HCT116 (cell line): ENCODE results near the gene PPFIA2. TPM values are rescaled to one million over a fixed set of nuclear protein-coding genes. Genes with fewer than 3 reads are reported as not detected.

Experiments used
- ATAC-seq: fragments of 200-7000 bp; cut with Tn5 transposase; 2 replicates; pipeline ENCODE4 v1.9.1; 2020; ENCODE audit warnings: mild to moderate bottlenecking, moderate library complexity
- BruUV-seq: library from RNA; stranded (reverse); fragments of 400-500 nt; replicated peaks from 2 replicates; lab custom pipeline; 2021; lab: Mats Ljungman, UMichigan
- CTCF ChIA-PET: fragments of 300-600 bp; sonication (Branson Sonifier 250); formaldehyde crosslinking; loops from one replicate; lab custom pipeline; 2021; ENCODE audit warnings: antibody characterized with exemption; lab: Charles Lee
- POLR2A ChIA-PET: fragments of 300-600, 350-600 bp; sonication (Branson Sonifier 250); formaldehyde crosslinking; loops from one replicate; lab custom pipeline; 2021; ENCODE audit warnings: antibody characterized with exemption; lab: Charles Lee
- RAD21 ChIA-PET, 2 experiments: fragments of 300-600 bp; sonication (Branson Sonifier 250); formaldehyde crosslinking; loops; one replicate each; lab custom pipeline; 2023; ENCODE audit warnings: low total read pairs in 2 of 2; ENCODE audit not compliant: uncharacterized antibody in 2 of 2, unreplicated experiment in 2 of 2, low non-redundant PET in 1 of 2; lab: Charles Lee
- DNase-seq: peaks from one replicate; pipeline ENCODE4 v3.0.0-alpha.2; 2010; ENCODE audit warnings: low read depth, low spot score
- H2AFZ ChIP-seq: fragments of 200-600 bp; shearing (Covaris generic), sonication (generic); 2 replicates; pipeline ENCODE4 v1.6.1; 2017; ENCODE audit warnings: low read depth, mixed run types, mixed read lengths, antibody characterized with exemption, low read length; ENCODE audit not compliant: poor library complexity, severe bottlenecking
- H3K27ac ChIP-seq: 2 replicates; pipeline ENCODE4 v1.5.1; 2012; ENCODE audit warnings: low read depth, low read length
- H3K27me3 ChIP-seq: fragments of 200-600 bp; sonication (generic); 2 replicates; pipeline ENCODE4 v1.6.1; 2016; ENCODE audit warnings: mixed run types, low read length, mixed read lengths; ENCODE audit not compliant: insufficient read depth
- H3K36me3 ChIP-seq, 2 experiments: fragments of 200-500 bp in 1 of 2; fragments of 200-600 bp in 1 of 2; sonication (Bioruptor generic) in 1 of 2; sonication (generic) in 1 of 2; 2 replicates each; pipeline versions ENCODE4 v1.5.1 to v1.6.1; 2014 to 2016; ENCODE audit warnings: low read length in 2 of 2, inconsistent platforms in 1 of 2, mixed read lengths in 1 of 2, mixed run types in 1 of 2; ENCODE audit not compliant: insufficient read depth in 2 of 2, control insufficient read depth in 1 of 2
- H3K4me1 ChIP-seq, 2 experiments: fragments of 200-600 bp in 1 of 2; sonication (generic) in 1 of 2; 2 replicates each; pipeline versions ENCODE4 v1.5.1 to v1.6.1; 2012 to 2017; ENCODE audit warnings: low read length in 2 of 2, inconsistent platforms in 1 of 2, mild to moderate bottlenecking in 1 of 2, mixed read lengths in 1 of 2, mixed run types in 1 of 2, moderate library complexity in 1 of 2; ENCODE audit not compliant: insufficient read depth in 2 of 2, control insufficient read depth in 1 of 2
- H3K4me2 ChIP-seq: fragments of 200-600 bp; sonication (generic); 2 replicates; pipeline ENCODE4 v1.6.1; 2017; ENCODE audit warnings: mixed run types, low read length, mixed read lengths
- H3K4me3 ChIP-seq, 2 experiments: fragments of 200-600 bp in 1 of 2; sonication (generic) in 1 of 2; replicated peaks in 1 of 2; 2 replicates each; pipeline ENCODE4 v1.5.1; 2011 to 2016; ENCODE audit warnings: low read length in 2 of 2, control low read depth in 1 of 2, low read depth in 1 of 2, mild to moderate bottlenecking in 1 of 2, mixed read lengths in 1 of 2, mixed run types in 1 of 2
- H3K79me2 ChIP-seq: fragments of 200-600 bp; sonication (generic); 2 replicates; pipeline ENCODE4 v1.6.1; 2017; ENCODE audit warnings: mild to moderate bottlenecking, mixed run types, low read length, moderate library complexity, mixed read lengths; ENCODE audit not compliant: insufficient read depth
- H3K9ac ChIP-seq: fragments of 200-600 bp; sonication (generic); 2 replicates; pipeline ENCODE4 v1.6.1; 2016; ENCODE audit warnings: low read length, mixed read lengths
- H3K9me2 ChIP-seq: fragments of 200-600 bp; sonication (generic), shearing (Covaris generic); 2 replicates; pipeline ENCODE4 v1.6.1; 2017; ENCODE audit warnings: mixed run types, mild to moderate bottlenecking, moderate library complexity; ENCODE audit not compliant: insufficient read depth
- H3K9me3 ChIP-seq, 2 experiments: fragments of 200-500 bp in 1 of 2; fragments of 200-600 bp in 1 of 2; sonication (Bioruptor generic) in 1 of 2; sonication (generic) in 1 of 2; 2 replicates each; pipeline ENCODE4 v1.6.1; 2014 to 2017; ENCODE audit warnings: low read length in 2 of 2, mixed read lengths in 2 of 2, inconsistent platforms in 1 of 2, low read depth in 1 of 2, mild to moderate bottlenecking in 1 of 2, mixed run types in 1 of 2, moderate library complexity in 1 of 2; ENCODE audit not compliant: control insufficient read depth in 1 of 2, insufficient read depth in 1 of 2
- H4K20me1 ChIP-seq: fragments of 200-600 bp; sonication (generic), shearing (Covaris generic); 2 replicates; pipeline ENCODE4 v1.6.1; 2017; ENCODE audit warnings: mixed run types, mild to moderate bottlenecking, moderate library complexity; ENCODE audit not compliant: insufficient read depth
- CEBPB ChIP-seq: IDR thresholded peaks from 2 replicates; pipeline ENCODE4 v1.6.1; 2012; ENCODE audit warnings: low read depth
- EZH2 ChIP-seq: fragments of 200-600 bp; sonication (generic); IDR thresholded peaks from 2 replicates; pipeline ENCODE4 v1.6.1; 2017; ENCODE audit warnings: antibody characterized with exemption, mixed run types
- EZH2phosphoT487 ChIP-seq: fragments of 200-600 bp; IDR thresholded peaks from 2 replicates; pipeline ENCODE4 v1.6.1; 2018; ENCODE audit warnings: antibody characterized with exemption, borderline replicate concordance
- FOSL1 ChIP-seq: IDR thresholded peaks from 2 replicates; pipeline ENCODE4 v1.6.1; 2012; ENCODE audit warnings: low read depth
- JUND ChIP-seq: IDR thresholded peaks from 2 replicates; pipeline ENCODE4 v1.6.1; 2012
- SIN3A ChIP-seq: IDR thresholded peaks from 2 replicates; pipeline ENCODE4 v1.6.1; 2012; ENCODE audit warnings: low read depth
- SP1 ChIP-seq: IDR thresholded peaks from 2 replicates; pipeline ENCODE4 v1.6.1; 2012; ENCODE audit warnings: low read depth
- YY1 ChIP-seq: IDR thresholded peaks from 2 replicates; pipeline ENCODE4 v1.6.1; 2011; ENCODE audit warnings: low read length, low read depth, moderate library complexity, mild to moderate bottlenecking; ENCODE audit not compliant: insufficient replicate concordance; ENCODE audit errors: extremely low read depth
- ZNF274 ChIP-seq: fragments of 200-500 bp; sonication (Bioruptor generic); IDR thresholded peaks from 2 replicates; pipeline ENCODE4 v1.6.1; 2014; ENCODE audit warnings: mild to moderate bottlenecking, low read depth, low read length, inconsistent platforms
- intact Hi-C: fragments of 100-400 bp; cut with micrococcal nuclease; formaldehyde crosslinking; loops from 2 replicates; pipeline ENCODE4 v1.10.0; 2022
- total RNA-seq: library from RNA; stranded (reverse); gene quantifications from one replicate; pipeline ENCODE4 v1.2.1, GENCODE V29; 2021; ENCODE audit not compliant: unreplicated experiment
- TF ChIP-seq, protein P1 (sequence below): IDR thresholded peaks from 2 replicates; pipeline ENCODE4 v1.6.1; 2011; ENCODE audit warnings: mild to moderate bottlenecking, low read length, moderate library complexity; ENCODE audit not compliant: insufficient replicate concordance; ENCODE audit errors: extremely low read depth
- TF ChIP-seq, protein P2 (sequence below), 3 experiments: fragments of 200-600 bp in 1 of 3; sonication (generic) in 1 of 3; IDR thresholded peaks in 2 of 3; conservative IDR thresholded peaks in 1 of 3; 2 replicates each; pipeline ENCODE4 v1.5.1; 2012 to 2017; ENCODE audit warnings: low read depth in 2 of 3, low read length in 2 of 3, antibody characterized with exemption in 1 of 3, borderline replicate concordance in 1 of 3, control low read depth in 1 of 3, mild to moderate bottlenecking in 1 of 3, mixed read lengths in 1 of 3, mixed run types in 1 of 3, moderate library complexity in 1 of 3; ENCODE audit not compliant: insufficient read depth in 1 of 3
- TF ChIP-seq, protein P3 (sequence below): IDR thresholded peaks from 2 replicates; pipeline ENCODE4 v1.6.1; 2012

The PPFIA2 gene
- total RNA-seq, 1 experiment from 2014 or later = not detected

DNA sequence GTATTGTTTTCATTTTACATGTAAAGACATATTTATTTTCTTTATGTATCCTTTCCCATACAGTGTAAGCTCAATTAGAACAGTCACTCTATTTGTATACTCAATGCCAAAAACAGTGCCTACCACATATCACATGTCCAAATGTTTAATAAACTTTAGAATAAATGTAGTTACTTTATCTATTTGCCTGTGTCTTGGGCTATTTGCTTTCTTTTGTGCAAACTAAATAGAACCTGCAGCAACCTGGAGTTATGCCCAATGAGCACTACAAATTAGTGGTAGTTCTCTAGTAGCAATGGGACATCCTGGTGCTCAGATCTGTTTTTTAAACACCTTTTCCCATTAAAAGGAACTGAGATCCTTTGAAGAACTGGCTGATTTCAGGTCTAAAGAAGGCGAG is 186.7 kb downstream of the PPFIA2 start:
- no peak overlapping the region for H3K9ac ChIP-seq
- ATAC-seq (no peak), DNase-seq (no peak)
- no peaks in the 10 kb centered on the region for H3K36me3 ChIP-seq
- no peak overlapping the region for H3K27ac ChIP-seq
- RAD21 ChIA-PET = interaction anchor here in 1 of 2 experiments (0.6 kb wide), 1 partner anchor 312 kb away, joined by 3 read pairs; no protein-coding TSS in a partner anchor
- H3K4me3 ChIP-seq = no peak overlapping the region
- H3K4me1 ChIP-seq = no peaks in the 10 kb centered on the region
- POLR2A ChIA-PET = no interaction called here
- H4K20me1 ChIP-seq = no peaks in the 10 kb centered on the region
- intact Hi-C loops = no loop called here
- no peaks in the 10 kb centered on the region for H3K9me2 ChIP-seq
- no peaks in the 10 kb centered on the region for H3K27me3 ChIP-seq
- CTCF ChIA-PET = no interaction called here
- BruUV-seq = no TSS peak
- H3K79me2 ChIP-seq = no peaks in the 10 kb centered on the region
- TF ChIP-seq, protein P1, sequence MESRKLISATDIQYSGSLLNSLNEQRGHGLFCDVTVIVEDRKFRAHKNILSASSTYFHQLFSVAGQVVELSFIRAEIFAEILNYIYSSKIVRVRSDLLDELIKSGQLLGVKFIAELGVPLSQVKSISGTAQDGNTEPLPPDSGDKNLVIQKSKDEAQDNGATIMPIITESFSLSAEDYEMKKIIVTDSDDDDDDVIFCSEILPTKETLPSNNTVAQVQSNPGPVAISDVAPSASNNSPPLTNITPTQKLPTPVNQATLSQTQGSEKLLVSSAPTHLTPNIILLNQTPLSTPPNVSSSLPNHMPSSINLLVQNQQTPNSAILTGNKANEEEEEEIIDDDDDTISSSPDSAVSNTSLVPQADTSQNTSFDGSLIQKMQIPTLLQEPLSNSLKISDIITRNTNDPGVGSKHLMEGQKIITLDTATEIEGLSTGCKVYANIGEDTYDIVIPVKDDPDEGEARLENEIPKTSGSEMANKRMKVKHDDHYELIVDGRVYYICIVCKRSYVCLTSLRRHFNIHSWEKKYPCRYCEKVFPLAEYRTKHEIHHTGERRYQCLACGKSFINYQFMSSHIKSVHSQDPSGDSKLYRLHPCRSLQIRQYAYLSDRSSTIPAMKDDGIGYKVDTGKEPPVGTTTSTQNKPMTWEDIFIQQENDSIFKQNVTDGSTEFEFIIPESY = no peak
- TF ChIP-seq, protein P2, sequence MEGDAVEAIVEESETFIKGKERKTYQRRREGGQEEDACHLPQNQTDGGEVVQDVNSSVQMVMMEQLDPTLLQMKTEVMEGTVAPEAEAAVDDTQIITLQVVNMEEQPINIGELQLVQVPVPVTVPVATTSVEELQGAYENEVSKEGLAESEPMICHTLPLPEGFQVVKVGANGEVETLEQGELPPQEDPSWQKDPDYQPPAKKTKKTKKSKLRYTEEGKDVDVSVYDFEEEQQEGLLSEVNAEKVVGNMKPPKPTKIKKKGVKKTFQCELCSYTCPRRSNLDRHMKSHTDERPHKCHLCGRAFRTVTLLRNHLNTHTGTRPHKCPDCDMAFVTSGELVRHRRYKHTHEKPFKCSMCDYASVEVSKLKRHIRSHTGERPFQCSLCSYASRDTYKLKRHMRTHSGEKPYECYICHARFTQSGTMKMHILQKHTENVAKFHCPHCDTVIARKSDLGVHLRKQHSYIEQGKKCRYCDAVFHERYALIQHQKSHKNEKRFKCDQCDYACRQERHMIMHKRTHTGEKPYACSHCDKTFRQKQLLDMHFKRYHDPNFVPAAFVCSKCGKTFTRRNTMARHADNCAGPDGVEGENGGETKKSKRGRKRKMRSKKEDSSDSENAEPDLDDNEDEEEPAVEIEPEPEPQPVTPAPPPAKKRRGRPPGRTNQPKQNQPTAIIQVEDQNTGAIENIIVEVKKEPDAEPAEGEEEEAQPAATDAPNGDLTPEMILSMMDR (IDR thresholded peaks at IDR 0.05 in 2 of 3, conservative IDR thresholded peaks at IDR 0.05 in 1 of 3; ENCODE audit: borderline replicate concordance in 1 of 3, insufficient read depth in 1 of 3, low read depth in 2 of 3, low read length in 2 of 3) = no peak
- TF ChIP-seq ZNF274 (no peak), EZH2phosphoT487 (no peak), SP1 (no peak), CEBPB (no peak), JUND (no peak), FOSL1 (no peak), SIN3A (no peak), EZH2 (no peak), YY1 (no peak)
- TF ChIP-seq, protein P3, sequence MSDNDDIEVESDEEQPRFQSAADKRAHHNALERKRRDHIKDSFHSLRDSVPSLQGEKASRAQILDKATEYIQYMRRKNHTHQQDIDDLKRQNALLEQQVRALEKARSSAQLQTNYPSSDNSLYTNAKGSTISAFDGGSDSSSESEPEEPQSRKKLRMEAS = no peak
- H3K4me2 ChIP-seq = no peak overlapping the region
- no peak overlapping the region for H2AFZ ChIP-seq
- no peaks in the 10 kb centered on the region for H3K9me3 ChIP-seq
